T1000 (cell line): ENCODE measurements around the gene SPATA6L.

ENCODE experiments used
- DNase-seq: peaks from one replicate; lab custom pipeline; 2025; ENCODE audit warnings: mixed read lengths; lab: John Stamatoyannopoulos, UW

Gene SPATA6L

GRCh38 chr9:4583001-4583400, 83.3 kb downstream of the SPATA6L start:
- DNase-seq: no peak

DNA sequence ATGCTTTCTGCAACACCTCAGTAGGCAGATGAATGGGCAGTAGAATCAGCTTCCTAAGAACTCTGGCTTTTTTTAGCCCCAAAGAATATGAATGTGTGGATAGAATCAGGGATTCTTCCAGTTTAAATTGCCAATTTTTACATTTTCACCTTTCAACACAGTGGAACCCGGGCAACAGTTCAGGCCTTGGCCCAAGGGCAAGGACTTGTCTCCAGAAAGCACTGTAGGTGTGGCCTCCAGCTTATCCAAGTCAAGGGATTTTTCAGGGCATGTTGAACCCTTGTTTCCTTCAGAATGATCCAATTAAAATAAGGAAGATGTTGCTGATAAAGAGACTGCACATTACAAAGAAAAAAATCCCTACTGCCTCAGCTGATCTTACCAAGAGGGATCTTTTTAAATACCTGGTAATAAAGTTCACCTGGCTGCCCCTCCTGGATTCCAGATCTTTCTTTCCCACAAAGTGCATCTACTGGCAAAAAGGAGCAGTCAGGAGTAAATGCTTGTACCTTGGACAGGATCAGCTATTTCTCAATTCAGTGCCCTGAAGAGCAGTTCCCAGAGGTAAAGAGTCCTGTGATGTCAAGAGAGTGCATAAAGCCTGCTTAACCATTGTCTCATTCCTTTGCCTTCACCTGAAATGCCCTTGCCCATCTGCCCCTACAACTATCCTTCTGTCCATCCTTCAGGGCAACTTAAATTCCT, 84.3 kb downstream of the SPATA6L start:
- DNase-seq: no peak

GRCh38 chr9:4581035-4581760, 85.1 kb downstream of the SPATA6L start:
- no peak for DNase-seq

- DNase-seq: no peak
Measured at GRCh38 chr9:4579001-4579400, 87.3 kb downstream of the SPATA6L start.

DNA sequence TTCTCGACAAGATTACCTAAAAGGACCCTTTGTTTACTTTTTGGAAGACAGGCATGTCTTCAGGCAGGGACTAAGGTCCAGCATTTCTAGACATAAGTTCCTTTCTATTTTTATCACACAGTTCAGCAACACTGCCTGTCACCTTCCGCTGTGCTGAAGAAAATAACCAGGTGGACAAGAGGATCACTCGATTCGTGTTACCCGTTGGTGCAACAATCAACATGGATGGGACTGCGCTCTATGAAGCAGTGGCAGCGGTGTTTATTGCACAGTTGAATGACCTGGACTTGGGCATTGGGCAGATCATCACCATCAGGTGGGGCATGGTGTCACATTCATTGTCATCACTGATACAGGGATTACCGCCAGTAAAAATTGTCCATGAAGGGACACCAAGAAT, 89.8 kb downstream of the SPATA6L start:
- DNase-seq: no peak

DNA sequence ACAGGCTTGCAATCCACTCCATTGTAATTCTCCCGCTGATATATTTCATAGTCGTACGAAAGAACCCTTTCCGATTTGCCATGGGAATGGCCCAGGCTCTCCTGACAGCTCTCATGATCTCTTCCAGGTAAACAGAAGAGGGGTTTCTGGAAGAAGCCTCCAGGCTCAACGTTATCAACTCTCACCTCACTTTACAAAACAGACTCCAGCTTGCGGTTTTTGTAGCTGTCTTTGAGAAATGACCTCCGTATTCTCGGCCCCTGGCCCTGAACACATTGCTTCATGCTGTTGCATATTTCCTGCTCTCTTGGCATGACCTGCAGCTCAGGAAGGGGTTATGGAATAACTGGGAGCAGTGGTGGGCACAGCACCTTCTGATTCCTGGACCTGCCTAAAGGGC, 90.3 kb downstream of the SPATA6L start:
- DNase-seq: no peak

- DNase-seq: no peak
Measured at GRCh38 chr9:4574657-4575243, 91.5 kb downstream of the SPATA6L start.

- no peak for DNase-seq
Measured at GRCh38 chr9:4573634-4574389, 92.5 kb downstream of the SPATA6L start.

DNA sequence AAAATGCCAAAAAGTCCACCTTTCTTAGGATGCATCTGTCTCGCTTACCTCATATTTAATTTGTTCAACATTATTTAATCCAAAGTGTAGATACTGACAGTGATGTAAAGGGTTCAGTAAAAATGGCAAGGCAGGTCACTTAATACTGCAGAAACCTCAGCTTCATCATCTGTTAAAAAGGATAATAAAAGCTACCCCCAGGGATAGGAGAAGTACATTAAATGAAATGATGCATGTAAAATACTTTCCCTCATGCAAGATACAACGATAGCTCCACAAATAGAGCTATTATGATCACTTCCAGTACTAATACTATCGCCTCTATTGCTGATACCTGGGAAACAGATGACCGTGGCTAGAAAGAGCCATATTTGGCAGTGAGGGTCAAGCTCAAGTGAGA, 93.1 kb downstream of the SPATA6L start:
- DNase-seq: no peak

GRCh38 chr9:4572184-4572826, 94.0 kb downstream of the SPATA6L start:
- no peak for DNase-seq

DNA sequence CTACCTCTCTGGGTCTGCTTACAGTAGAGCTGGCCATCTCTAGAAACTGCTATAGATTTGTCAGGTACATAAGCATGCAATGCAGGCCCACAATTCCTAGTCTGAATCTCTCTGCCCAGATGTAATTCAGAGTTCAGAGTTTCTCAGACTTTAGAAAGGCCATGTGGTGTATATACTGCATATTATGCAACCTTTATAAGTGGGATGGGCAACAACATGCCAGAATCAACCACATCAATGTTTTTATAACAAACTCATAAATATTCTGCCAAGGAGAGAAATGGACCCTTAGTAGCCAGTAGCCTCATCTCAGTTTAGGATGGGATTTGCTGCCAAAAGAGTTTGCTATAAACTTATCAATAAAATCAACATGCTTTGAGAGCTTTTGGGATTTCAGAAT, 97.2 kb downstream of the SPATA6L start:
- no peak for DNase-seq

GRCh38 chr9:4567601-4568000, 98.7 kb downstream of the SPATA6L start:
- DNase-seq: no peak

GRCh38 chr9:4566806-4567205, 99.5 kb downstream of the SPATA6L start:
- no peak for DNase-seq

DNA sequence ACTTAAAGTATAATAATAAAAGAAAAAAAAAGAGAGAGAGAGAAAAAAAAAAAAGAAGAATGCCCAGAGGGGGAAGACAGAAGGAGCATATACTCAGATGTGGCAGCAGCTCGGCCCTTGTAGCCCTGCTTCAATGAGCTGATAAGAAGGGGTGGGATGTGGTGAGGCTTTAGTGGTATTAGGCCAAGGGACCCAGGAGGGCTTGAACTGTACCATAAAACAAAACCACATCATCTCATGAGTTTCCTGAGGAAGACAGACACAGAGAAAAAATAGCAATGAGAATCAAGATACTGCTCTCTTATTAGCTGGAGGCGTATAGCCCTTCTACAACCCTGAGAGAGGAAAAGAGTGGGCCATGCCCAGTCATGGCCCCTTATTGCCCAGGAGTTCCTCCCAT, 103.2 kb downstream of the SPATA6L start:
- no peak for DNase-seq

- no peak for DNase-seq
Measured at GRCh38 chr9:4559261-4560182, 106.8 kb downstream of the SPATA6L start.

- no peak for DNase-seq
Measured at GRCh38 chr9:4558371-4558998, 107.8 kb downstream of the SPATA6L start.

DNA sequence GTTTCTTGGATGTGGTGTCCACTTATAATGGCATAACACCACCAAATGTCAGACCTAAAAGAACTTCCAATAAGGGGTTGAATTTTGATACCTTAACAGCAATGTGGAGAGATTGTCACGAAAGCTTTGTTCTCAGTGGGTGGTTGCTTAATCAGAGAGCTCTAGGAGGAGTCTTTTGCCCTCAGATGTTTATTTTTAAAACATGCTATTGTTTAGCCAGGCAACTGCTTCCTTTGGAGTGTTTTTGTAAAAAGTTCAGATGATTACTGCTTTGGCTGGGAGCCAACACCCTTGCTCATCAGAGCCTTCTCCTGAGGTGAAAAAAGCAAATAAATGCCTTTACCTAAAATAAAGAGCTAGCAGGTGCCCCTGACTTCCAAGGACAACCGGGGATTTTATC, 111.0 kb downstream of the SPATA6L start:
- DNase-seq: peak; percentile 12

GRCh38 chr9:4553951-4554381, 112.3 kb downstream of the SPATA6L start:
- no peak for DNase-seq

DNA sequence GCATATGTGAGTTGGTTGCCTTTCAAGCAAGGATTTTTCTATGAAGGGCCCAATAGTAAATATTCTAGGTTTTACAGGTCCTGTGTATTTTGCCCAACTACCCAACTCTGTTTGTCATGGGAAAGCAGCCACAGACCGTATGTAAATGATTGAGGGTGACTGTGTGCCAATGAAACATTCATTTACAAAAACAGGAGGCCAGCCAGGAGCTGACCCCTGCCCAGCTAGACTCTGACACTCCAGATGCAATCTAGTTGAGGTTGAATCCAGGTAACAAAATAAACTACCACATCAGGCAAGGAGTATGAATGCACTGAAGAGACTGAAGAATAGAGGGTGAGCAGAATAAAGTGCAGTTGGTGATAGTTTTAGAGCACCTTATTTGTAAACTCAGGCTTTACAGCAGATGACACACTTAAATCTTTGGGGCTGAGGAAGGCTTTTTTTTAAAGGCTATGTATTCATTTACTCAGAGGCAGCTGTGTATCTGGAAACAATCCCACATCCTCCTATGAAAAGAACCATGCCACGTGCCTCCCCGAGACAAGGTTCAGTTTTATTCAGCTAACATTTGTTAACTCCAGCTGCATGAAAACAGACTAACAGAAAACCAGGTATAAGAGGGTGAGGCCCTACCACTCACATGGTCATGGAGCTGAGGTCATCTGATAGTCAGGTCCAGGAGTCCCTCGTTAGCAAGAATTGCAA, 115.3 kb downstream of the SPATA6L start:
- no peak for DNase-seq
